HepG2 (cell line): ENCODE results near the gene CDK18.

ENCODE experiments used
- CREBL2 ChIP-seq: sonication (generic); formaldehyde crosslinking; IDR thresholded peaks from 2 replicates; pipeline ENCODE4 v1.8.1; 2023; ENCODE audit warnings: missing genetic modification reagents, mild to moderate bottlenecking, borderline replicate concordance
- CTCF ChIP-seq: sonication (generic); formaldehyde crosslinking; IDR thresholded peaks from 2 replicates; pipeline ENCODE4 v1.5.0; 2020; ENCODE audit warnings: mild to moderate bottlenecking, missing genetic modification reagents, moderate library complexity
- EP300 ChIP-seq, 3 experiments: sonication (generic) in 1 of 3; formaldehyde crosslinking in 1 of 3; IDR thresholded peaks; 2 replicates each; pipeline versions ENCODE4 v1.5.1 to v1.6.1; 2011 to 2020; ENCODE audit warnings: low read depth in 2 of 3, low read length in 2 of 3, borderline replicate concordance in 1 of 3, improper control_type of control experiment in 1 of 3, mild to moderate bottlenecking in 1 of 3, missing genetic modification reagents in 1 of 3, moderate library complexity in 1 of 3
- FOXJ3 ChIP-seq: sonication (generic); formaldehyde crosslinking; IDR thresholded peaks from 2 replicates; pipeline ENCODE4 v1.4.0; 2020; ENCODE audit warnings: missing genetic modification reagents, mild to moderate bottlenecking, borderline replicate concordance
- HDAC1 ChIP-seq: sonication (generic); formaldehyde crosslinking; IDR thresholded peaks from 2 replicates; pipeline ENCODE4 v1.5.1; 2020; ENCODE audit warnings: mild to moderate bottlenecking, missing genetic modification reagents
- POLR2A ChIP-seq, 2 experiments: IDR thresholded peaks; 2 replicates each; pipeline ENCODE4 v1.6.1; 2011; ENCODE audit warnings: low read depth in 2 of 2, low read length in 2 of 2, mild to moderate bottlenecking in 1 of 2, moderate library complexity in 1 of 2; ENCODE audit not compliant: insufficient read depth in 1 of 2
- TCF7L2 ChIP-seq: IDR thresholded peaks from 2 replicates; pipeline ENCODE4 v1.6.1; 2011; ENCODE audit warnings: mild to moderate bottlenecking, low read depth, low read length, moderate library complexity
- TEAD2 ChIP-seq: sonication (generic); formaldehyde crosslinking; IDR thresholded peaks from 2 replicates; pipeline ENCODE4 v1.9.0; 2021; ENCODE audit warnings: missing genetic modification reagents
- ZBTB49 ChIP-seq: sonication (generic); formaldehyde crosslinking; IDR thresholded peaks from 2 replicates; pipeline ENCODE4 v1.4.0; 2020; ENCODE audit warnings: missing genetic modification reagents, borderline replicate concordance
- ZNF224 ChIP-seq: sonication (generic); formaldehyde crosslinking; IDR thresholded peaks from 2 replicates; pipeline ENCODE4 v1.5.0; 2020; ENCODE audit warnings: mild to moderate bottlenecking, missing genetic modification reagents
- ZNF367 ChIP-seq: sonication (generic); formaldehyde crosslinking; IDR thresholded peaks from 2 replicates; pipeline ENCODE4 v1.4.0; 2020; ENCODE audit warnings: missing genetic modification reagents, borderline replicate concordance
- ZNF740 ChIP-seq: sonication (generic); formaldehyde crosslinking; IDR thresholded peaks from 2 replicates; pipeline ENCODE4 v1.4.0; 2020; ENCODE audit warnings: missing genetic modification reagents

GRCh38 chr1:205499789-205500188 lies 4.7 kb upstream of the CDK18 start:
- no peak for TF ChIP-seq ZNF224 (CRISPR knock-in tag)
- no peak for TF ChIP-seq CTCF (CRISPR knock-in tag)
- no peak for TF ChIP-seq EP300 (IDR thresholded peaks at IDR 0.05; ENCODE audit: low read depth in 2 of 2, low read length in 2 of 2)
- TF ChIP-seq EP300 (CRISPR knock-in tag; IDR thresholded peaks at IDR 0.05; ENCODE audit: borderline replicate concordance), result no peak
- TF ChIP-seq ZNF740 (CRISPR knock-in tag), result no peak
- no peak for TF ChIP-seq ZBTB49 (CRISPR knock-in tag)
- no peak for TF ChIP-seq HDAC1
- TF ChIP-seq FOXJ3 (CRISPR knock-in tag), result no peak
- TF ChIP-seq ZNF367 (CRISPR knock-in tag), result no peak
- TF ChIP-seq CREBL2 (CRISPR knock-in tag), result no peak
- TF ChIP-seq POLR2A (IDR thresholded peaks at IDR 0.05; ENCODE audit: insufficient read depth in 1 of 2, low read depth in 2 of 2, low read length in 2 of 2), result no peak
- TF ChIP-seq TEAD2 (CRISPR knock-in tag), result no peak
- TF ChIP-seq TCF7L2, result no peak
